Transverse colon (tissue), 4 donors: Measurements from ENCODE around the gene DCDC2C. TPM values are rescaled to one million over a fixed set of nuclear protein-coding genes. Genes with fewer than 3 reads are reported as not detected.

Experiments used
- DNase-seq: peaks from one replicate; pipeline ENCODE4 v3.0.0-alpha.2; 2019
- H3K27ac ChIP-seq, 4 donors: fragments of 200-600 bp; sonication (generic); 2 replicates each; pipeline ENCODE4 v1.5.1; 2016 to 2018; ENCODE audit warnings: inconsistent platforms in 4 of 4
- H3K27me3 ChIP-seq: fragments of 200-600 bp; sonication (generic); 2 replicates; pipeline ENCODE4 v1.5.1; 2017; ENCODE audit warnings: inconsistent platforms
- H3K36me3 ChIP-seq, 4 donors: fragments of 200-600 bp; sonication (generic); 2 replicates each; pipeline ENCODE4 v1.5.1; 2017 to 2019; ENCODE audit warnings: inconsistent platforms in 4 of 4
- H3K4me1 ChIP-seq, 4 donors: fragments of 200-600 bp; sonication (generic); 2 replicates each; pipeline ENCODE4 v1.5.1; 2017 to 2020; ENCODE audit warnings: inconsistent platforms in 4 of 4
- H3K4me3 ChIP-seq, 4 donors: fragments of 200-600 bp; sonication (generic); 1 replicate in 1 of 4; 2 replicates in 3 of 4; pipeline versions ENCODE4 v1.5.1 to v1.6.1; 2017 to 2019; ENCODE audit warnings: inconsistent platforms in 4 of 4
- H3K9me3 ChIP-seq, 2 donors: fragments of 200-600 bp; sonication (generic); 2 replicates each; pipeline ENCODE4 v1.5.1; 2017 to 2019; ENCODE audit warnings: inconsistent platforms in 2 of 2
- CTCF ChIP-seq, 5 experiments: fragments of 200-600 bp in 3 of 5; fragments of 450-650 bp in 2 of 5; sonication (generic) in 3 of 5; IDR thresholded peaks; 1 replicate in 2 of 5; 2 replicates in 3 of 5; pipeline ENCODE4 v1.5.1; 2016 to 2017; ENCODE audit warnings: antibody characterized with exemption in 5 of 5, inconsistent platforms in 3 of 5, mild to moderate bottlenecking in 2 of 5, moderate library complexity in 1 of 5
- EP300 ChIP-seq: sonication (generic); formaldehyde crosslinking; IDR thresholded peaks from one replicate; pipeline ENCODE4 v1.6.1; 2017; ENCODE audit warnings: antibody characterized with exemption, low read depth
- POLR2A ChIP-seq: fragments of 450-650 bp; IDR thresholded peaks from one replicate; pipeline ENCODE4 v1.6.1; 2016; ENCODE audit warnings: antibody characterized with exemption, mild to moderate bottlenecking, moderate library complexity
- POLR2AphosphoS5 ChIP-seq, 3 donors: sonication (generic); formaldehyde crosslinking; IDR thresholded peaks; one replicate each; pipeline ENCODE4 v1.6.1; 2016; ENCODE audit warnings: antibody characterized with exemption in 3 of 3
- WGBS, 2 donors: methylation state at CpG; one replicate each; pipeline ENCODE4 v1.1.5; 2018; ENCODE audit warnings: low coverage in 1 of 2; 5-methylcytosine and 5-hydroxymethylcytosine counted together
- in situ Hi-C, 4 donors: fragments of 200-750 bp; cut with MboI; loops; one replicate each; pipeline versions ENCODE4 v1.15.0 to v1.15.1; 2017; ENCODE audit warnings: low sequenced_read_pairs in 3 of 4, low pct_ligation_motif_present in 1 of 4, low pct_unique_long_range_greater_than_20kb in 1 of 4
- intact Hi-C: fragments of 100-400 bp; cut with DNase I; formaldehyde crosslinking; loops from one replicate; pipeline ENCODE4 v1.15.1; 2023; ENCODE audit warnings: low total_unique reads
- total RNA-seq, 4 donors: library from RNA; depleted of rRNA; stranded (reverse); fragments of >200 nt; gene quantifications; one replicate each; pipeline ENCODE4 v1.1.0, GENCODE V29; 2016

DCDC2C gene
- total RNA-seq, 4 donors from 2014 or later = not detected

GRCh38 chr2:3679180-3679579 is 24.2 kb upstream of the DCDC2C start:
- 97% methylated on average over 2 of the region's 2 CpGs; no CpG with 5 or more reads in 1 of the 2 donors for WGBS, 2 donors
- Histone ChIP-seq H3K36me3 (no peaks in the 10 kb centered on the region), H3K4me3 (no peak overlapping the region), H3K27me3 (no peaks in the 10 kb centered on the region), H3K9me3 (no peaks in the 10 kb centered on the region), H3K4me1 (no peaks in the 10 kb centered on the region), H3K27ac (no peak overlapping the region)
- TF ChIP-seq CTCF (IDR thresholded peaks at IDR 0.05) (no peak), POLR2AphosphoS5 (IDR thresholded peaks at IDR 0.05) (no peak), EP300 (no peak), POLR2A (no peak)
- DNase-seq = no peak
- intact Hi-C loops = no loop called here
- in situ Hi-C loops = no loop called here

DNA sequence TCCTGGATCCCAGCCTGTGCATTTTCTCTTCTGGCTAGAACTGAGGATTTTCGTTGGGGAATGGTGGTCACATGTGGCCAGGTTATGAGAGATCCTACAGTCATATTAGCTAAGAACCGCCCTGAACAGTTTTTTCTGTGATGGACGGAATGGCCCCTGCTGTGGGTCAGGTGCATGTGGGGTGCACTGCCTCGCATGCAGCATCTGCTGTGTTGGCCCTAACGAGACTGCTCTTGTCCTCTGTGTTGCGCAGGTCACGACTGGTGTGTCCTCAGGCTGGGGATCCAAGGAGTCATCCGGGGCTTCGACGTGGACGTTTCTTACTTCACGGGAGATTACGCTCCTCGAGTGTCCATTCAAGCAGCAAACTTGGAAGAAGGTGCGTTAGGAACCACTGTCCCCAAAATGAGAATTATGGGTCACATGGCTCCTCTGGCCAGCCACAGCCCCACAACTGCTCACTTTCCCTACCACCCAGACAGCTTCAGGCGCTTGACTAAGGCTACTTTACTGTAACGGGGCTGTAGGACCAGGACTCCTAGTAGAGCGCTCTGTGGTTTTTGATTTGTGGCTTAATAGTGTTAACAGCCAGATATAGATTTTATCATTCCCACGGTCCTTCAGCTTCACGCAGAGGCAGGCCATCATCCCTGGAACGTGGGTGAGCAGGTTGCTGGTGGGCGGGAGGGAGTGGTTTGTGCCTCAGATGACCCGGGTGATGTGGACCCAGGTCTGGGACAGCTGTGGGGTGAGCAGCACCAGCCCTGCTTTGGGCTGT is 23.6 kb upstream of the DCDC2C start:
- Histone ChIP-seq H3K27ac (no peak overlapping the region), H3K36me3 (no peaks in the 10 kb centered on the region), H3K4me3 (no peak overlapping the region), H3K4me1 (no peaks in the 10 kb centered on the region), H3K27me3 (no peaks in the 10 kb centered on the region), H3K9me3 (no peaks in the 10 kb centered on the region)
- DNase-seq = no peak
- WGBS, 2 donors = 80 to 88% methylated on average over 4 to 22 of the region's 23 CpGs
- TF ChIP-seq POLR2A (no peak), EP300 (no peak), CTCF (IDR thresholded peaks at IDR 0.05) (no peak), POLR2AphosphoS5 (IDR thresholded peaks at IDR 0.05) (no peak)
- intact Hi-C loops = no loop called here
- in situ Hi-C loops = no loop called here

- in situ Hi-C loops = no loop called here
- intact Hi-C loops = no loop called here
- DNase-seq = no peak
- no peak for TF ChIP-seq CTCF (IDR thresholded peaks at IDR 0.05)
- TF ChIP-seq POLR2A = no peak
- no peak for TF ChIP-seq POLR2AphosphoS5 (IDR thresholded peaks at IDR 0.05)
- TF ChIP-seq EP300 = no peak
- H3K27me3 ChIP-seq = no peaks in the 10 kb centered on the region
- H3K27ac ChIP-seq = no peak overlapping the region
- H3K4me1 ChIP-seq = no peaks in the 10 kb centered on the region
- no peak overlapping the region for H3K4me3 ChIP-seq
- H3K36me3 ChIP-seq = no peaks in the 10 kb centered on the region
- no peaks in the 10 kb centered on the region for H3K9me3 ChIP-seq
- WGBS, 2 donors = 84 to 88% methylated on average over 18 of the region's 18 CpGs
Measured at GRCh38 chr2:3680548-3681345, 22.6 kb upstream of the DCDC2C start.

GRCh38 chr2:3681625-3682024 is 21.8 kb upstream of the DCDC2C start:
- intact Hi-C loops = no loop called here
- no peaks in the 10 kb centered on the region for H3K36me3 ChIP-seq
- no peak for DNase-seq
- H3K4me1 ChIP-seq = no peaks in the 10 kb centered on the region
- no peaks in the 10 kb centered on the region for H3K9me3 ChIP-seq
- H3K27me3 ChIP-seq = no peaks in the 10 kb centered on the region
- H3K4me3 ChIP-seq = no peak overlapping the region
- no peak overlapping the region for H3K27ac ChIP-seq
- 84 to 94% methylated on average over 2 to 5 of the region's 5 CpGs for WGBS, 2 donors
- TF ChIP-seq EP300 = no peak
- TF ChIP-seq POLR2AphosphoS5 (IDR thresholded peaks at IDR 0.05) = no peak
- no peak for TF ChIP-seq CTCF (IDR thresholded peaks at IDR 0.05)
- TF ChIP-seq POLR2A = no peak
- in situ Hi-C loops = no loop called here
